Upper lobe of left lung (tissue), 6 donors: ENCODE measurements around the gene PEA15. TPM values are rescaled to one million over a fixed set of nuclear protein-coding genes. Genes with fewer than 3 reads are reported as not detected.

Experiments
- ATAC-seq, 2 donors: fragments of 200-7000 bp; cut with Tn5 transposase; one replicate each; pipeline ENCODE4 v1.9.1; 2022; ENCODE audit warnings: mild to moderate bottlenecking in 2 of 2, moderate library complexity in 2 of 2; ENCODE audit not compliant: low FRiP score in 2 of 2
- DNase-seq, 2 donors: peaks; one replicate each; pipeline ENCODE4 v3.0.0-alpha.2; 2019 to 2020
- H3K27ac ChIP-seq, 4 donors: fragments of 200-600 bp; sonication (generic); one replicate each; pipeline ENCODE4 v1.5.1; 2016 to 2019
- H3K27me3 ChIP-seq, 4 donors: fragments of 200-600 bp; sonication (generic); one replicate each; pipeline ENCODE4 v1.5.1; 2017 to 2019
- H3K36me3 ChIP-seq, 4 donors: fragments of 200-600 bp; sonication (generic); one replicate each; pipeline ENCODE4 v1.5.1; 2016 to 2019
- H3K4me1 ChIP-seq, 4 donors: fragments of 200-600 bp; sonication (generic); one replicate each; pipeline ENCODE4 v1.5.1; 2018 to 2019
- H3K4me3 ChIP-seq, 4 donors: fragments of 200-600 bp; sonication (generic); one replicate each; pipeline ENCODE4 v1.5.1; 2017 to 2019; ENCODE audit warnings: mild to moderate bottlenecking in 2 of 4, moderate library complexity in 1 of 4
- H3K9me3 ChIP-seq, 4 donors: fragments of 200-600 bp; sonication (generic); one replicate each; pipeline ENCODE4 v1.5.1; 2018 to 2019
- EP300 ChIP-seq, 4 donors: sonication (generic); formaldehyde crosslinking; IDR thresholded peaks; one replicate each; pipeline ENCODE4 v1.5.1; 2017; ENCODE audit warnings: antibody characterized with exemption in 4 of 4, control low read depth in 2 of 4
- POLR2A ChIP-seq, 4 donors: fragments of 450-650 bp; IDR thresholded peaks; one replicate each; pipeline ENCODE4 v1.5.1; 2016 to 2017; ENCODE audit warnings: antibody characterized with exemption in 4 of 4, mild to moderate bottlenecking in 2 of 4
- POLR2AphosphoS5 ChIP-seq, 2 donors: sonication (generic); formaldehyde crosslinking; IDR thresholded peaks; one replicate each; pipeline ENCODE4 v1.5.1; 2017; ENCODE audit warnings: antibody characterized with exemption in 2 of 2
- WGBS, 2 donors: methylation state at CpG; one replicate each; pipeline ENCODE4 v1.1.5; 2017 to 2018; 5-methylcytosine and 5-hydroxymethylcytosine counted together
- total RNA-seq, 6 donors: library from RNA; depleted of rRNA in 4 of 6; stranded (reverse); fragments of >200 nt in 4 of 6; gene quantifications; one replicate each; pipeline versions ENCODE4 v1.1.0 to v1.2.1, GENCODE V29; 2016 to 2021
- TF ChIP-seq, protein P1 (sequence below), 6 experiments: fragments of 450-650 bp in 4 of 6; fragments of 200-600 bp in 2 of 6; sonication (generic) in 2 of 6; IDR thresholded peaks; one replicate each; pipeline ENCODE4 v1.5.1; 2016 to 2019; ENCODE audit warnings: antibody characterized with exemption in 6 of 6
- donor health status: DM: no; HTN: no; CAD: no; lungs with moderate emphysema.
- donor health status: DM: no; HTN: yes; CAD: no; lungs with severe emphysema.

Gene PEA15
- total RNA-seq, 6 donors from 2014 or later: 30.4 to 174 (median 67.9) TPM

DNA sequence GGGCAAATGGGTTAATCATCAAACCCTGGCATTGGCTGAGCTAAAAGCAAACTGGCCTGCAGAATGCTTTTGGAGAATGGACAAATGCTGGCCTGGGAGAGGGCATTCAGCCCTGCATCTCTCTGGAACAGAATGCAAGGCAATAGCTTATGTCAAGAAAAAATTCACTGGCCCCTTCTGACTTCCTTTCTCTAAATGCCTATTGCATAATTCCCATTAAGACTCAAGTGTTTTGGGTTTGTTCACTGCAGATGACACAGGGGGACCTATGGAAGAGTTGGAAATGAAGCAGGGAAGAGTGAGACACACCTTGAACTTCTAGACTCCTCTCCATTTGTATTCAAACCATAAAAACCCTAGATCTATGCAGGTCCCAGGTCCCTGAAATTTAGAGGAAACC is 15.9 kb downstream of the PEA15 start:
- ATAC-seq: no peak
- Histone ChIP-seq H3K4me3 (no peak overlapping the region), H3K9me3 (no peaks in the 10 kb centered on the region), H3K27ac (no peak overlapping the region), H3K27me3 (no peaks in the 10 kb centered on the region), H3K4me1 (peaks cover 11 to 33% (median 17%) of the 10 kb centered on the region in 4 donors), H3K36me3 (peaks cover 38 to 97% (median 80%) of the 10 kb centered on the region in 4 donors)
- no peak for TF ChIP-seq POLR2A (IDR thresholded peaks at IDR 0.05)
- TF ChIP-seq POLR2AphosphoS5 (IDR thresholded peaks at IDR 0.05): no peak
- no peak for TF ChIP-seq EP300 (IDR thresholded peaks at IDR 0.05)
- TF ChIP-seq, protein P1, sequence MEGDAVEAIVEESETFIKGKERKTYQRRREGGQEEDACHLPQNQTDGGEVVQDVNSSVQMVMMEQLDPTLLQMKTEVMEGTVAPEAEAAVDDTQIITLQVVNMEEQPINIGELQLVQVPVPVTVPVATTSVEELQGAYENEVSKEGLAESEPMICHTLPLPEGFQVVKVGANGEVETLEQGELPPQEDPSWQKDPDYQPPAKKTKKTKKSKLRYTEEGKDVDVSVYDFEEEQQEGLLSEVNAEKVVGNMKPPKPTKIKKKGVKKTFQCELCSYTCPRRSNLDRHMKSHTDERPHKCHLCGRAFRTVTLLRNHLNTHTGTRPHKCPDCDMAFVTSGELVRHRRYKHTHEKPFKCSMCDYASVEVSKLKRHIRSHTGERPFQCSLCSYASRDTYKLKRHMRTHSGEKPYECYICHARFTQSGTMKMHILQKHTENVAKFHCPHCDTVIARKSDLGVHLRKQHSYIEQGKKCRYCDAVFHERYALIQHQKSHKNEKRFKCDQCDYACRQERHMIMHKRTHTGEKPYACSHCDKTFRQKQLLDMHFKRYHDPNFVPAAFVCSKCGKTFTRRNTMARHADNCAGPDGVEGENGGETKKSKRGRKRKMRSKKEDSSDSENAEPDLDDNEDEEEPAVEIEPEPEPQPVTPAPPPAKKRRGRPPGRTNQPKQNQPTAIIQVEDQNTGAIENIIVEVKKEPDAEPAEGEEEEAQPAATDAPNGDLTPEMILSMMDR (IDR thresholded peaks at IDR 0.05): no peak
- DNase-seq: no peak

DNA sequence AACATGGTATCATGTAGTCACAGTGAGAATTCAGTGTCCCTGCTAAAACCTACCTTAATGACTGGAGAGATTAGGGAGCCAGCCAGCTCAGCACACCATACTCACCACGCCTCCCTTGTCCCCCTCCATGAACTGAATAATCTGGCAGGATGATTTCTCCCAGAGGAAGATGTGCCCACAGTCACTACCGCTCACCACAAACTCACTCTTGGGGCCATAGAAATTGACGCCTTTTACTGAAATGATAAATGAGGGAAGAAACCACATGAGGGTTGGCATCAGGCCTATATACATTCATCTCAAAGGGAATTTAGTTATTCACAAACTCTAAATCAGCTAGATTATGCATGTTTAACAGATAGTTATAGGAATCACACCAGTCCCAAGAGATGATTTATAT is 17.4 kb downstream of the PEA15 start:
- DNase-seq (no peak), ATAC-seq (no peak)
- Histone ChIP-seq H3K36me3 (peaks cover 31 to 96% (median 71%) of the 10 kb centered on the region in 4 donors), H3K27me3 (no peaks in the 10 kb centered on the region), H3K4me1 (peaks cover 6 to 26% (median 18%) of the 10 kb centered on the region in 4 donors), H3K4me3 (no peak overlapping the region), H3K27ac (no peak overlapping the region), H3K9me3 (no peaks in the 10 kb centered on the region)
- TF ChIP-seq EP300 (IDR thresholded peaks at IDR 0.05): no peak
- TF ChIP-seq POLR2AphosphoS5 (IDR thresholded peaks at IDR 0.05): no peak
- TF ChIP-seq, protein P1 (IDR thresholded peaks at IDR 0.05): no peak
- TF ChIP-seq POLR2A (IDR thresholded peaks at IDR 0.05): no peak
- 84 to 88% methylated on average over 3 of the region's 3 CpGs for WGBS, 2 donors

DNA sequence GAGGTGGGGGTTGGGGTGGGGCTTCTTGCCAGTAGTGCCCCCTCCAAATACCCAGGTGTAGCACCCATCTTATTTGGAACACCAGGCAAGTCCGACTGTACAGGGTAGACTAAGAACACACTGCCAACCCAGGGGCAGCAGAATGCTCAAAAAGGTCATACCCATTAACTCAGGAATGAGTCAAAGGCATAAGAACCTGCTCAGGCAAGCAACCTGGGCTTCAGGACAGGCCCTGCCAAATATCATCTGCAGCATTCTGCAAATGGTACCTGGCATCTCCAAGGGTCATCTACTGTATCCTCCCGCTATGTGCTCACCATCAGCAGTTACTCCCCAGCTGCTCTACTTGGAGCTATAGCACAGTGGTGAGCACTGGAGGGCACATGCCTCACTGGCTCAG is 19.4 kb downstream of the PEA15 start:
- WGBS, 2 donors: 92% methylated on average over 1 to 2 of the region's 2 CpGs
- H3K4me3 ChIP-seq: no peak overlapping the region
- no peaks in the 10 kb centered on the region for H3K9me3 ChIP-seq
- ATAC-seq: no peak
- H3K36me3 ChIP-seq: peaks cover 39 to 97% (median 68%) of the 10 kb centered on the region in 4 donors
- TF ChIP-seq POLR2AphosphoS5 (IDR thresholded peaks at IDR 0.05) (no peak), EP300 (IDR thresholded peaks at IDR 0.05) (no peak), POLR2A (IDR thresholded peaks at IDR 0.05) (no peak)
- TF ChIP-seq, protein P1 (IDR thresholded peaks at IDR 0.05): no peak
- no peaks in the 10 kb centered on the region for H3K27me3 ChIP-seq
- DNase-seq: no peak
- no peak overlapping the region for H3K27ac ChIP-seq
- peaks cover 0 to 10% (median 4%) of the 10 kb centered on the region in 4 donors for H3K4me1 ChIP-seq

DNA sequence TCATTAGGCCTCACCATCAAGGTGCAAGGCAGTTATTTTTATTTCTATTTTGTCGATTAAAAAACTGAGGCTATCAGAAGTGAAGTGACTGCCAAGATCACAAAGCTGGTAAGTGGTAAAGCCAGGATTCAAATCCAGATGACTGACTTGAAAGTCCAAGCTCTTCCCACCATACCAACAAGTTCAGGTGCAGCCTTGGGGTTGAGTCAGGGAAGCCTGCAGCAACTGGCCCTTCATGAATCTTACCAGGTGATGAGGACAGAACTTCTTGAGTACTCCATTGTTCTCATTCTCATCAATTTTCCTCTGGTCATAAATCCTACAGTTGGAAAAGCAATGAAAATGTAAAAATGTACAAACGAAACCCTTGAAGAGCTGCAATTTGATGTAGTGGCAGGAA is 20.2 kb downstream of the PEA15 start:
- no peak overlapping the region for H3K4me3 ChIP-seq
- 84 to 87% methylated on average over 2 of the region's 2 CpGs for WGBS, 2 donors
- no peak for ATAC-seq
- H3K4me1 ChIP-seq: peaks cover 0 to 10% (median 2%) of the 10 kb centered on the region in 4 donors
- H3K27ac ChIP-seq: no peak overlapping the region
- no peaks in the 10 kb centered on the region for H3K9me3 ChIP-seq
- H3K36me3 ChIP-seq: peaks cover 43 to 97% (median 71%) of the 10 kb centered on the region in 4 donors
- no peaks in the 10 kb centered on the region for H3K27me3 ChIP-seq
- TF ChIP-seq POLR2A (IDR thresholded peaks at IDR 0.05): no peak
- TF ChIP-seq, protein P1 (IDR thresholded peaks at IDR 0.05): no peak
- no peak for TF ChIP-seq EP300 (IDR thresholded peaks at IDR 0.05)
- no peak for TF ChIP-seq POLR2AphosphoS5 (IDR thresholded peaks at IDR 0.05)
- DNase-seq: no peak

DNA sequence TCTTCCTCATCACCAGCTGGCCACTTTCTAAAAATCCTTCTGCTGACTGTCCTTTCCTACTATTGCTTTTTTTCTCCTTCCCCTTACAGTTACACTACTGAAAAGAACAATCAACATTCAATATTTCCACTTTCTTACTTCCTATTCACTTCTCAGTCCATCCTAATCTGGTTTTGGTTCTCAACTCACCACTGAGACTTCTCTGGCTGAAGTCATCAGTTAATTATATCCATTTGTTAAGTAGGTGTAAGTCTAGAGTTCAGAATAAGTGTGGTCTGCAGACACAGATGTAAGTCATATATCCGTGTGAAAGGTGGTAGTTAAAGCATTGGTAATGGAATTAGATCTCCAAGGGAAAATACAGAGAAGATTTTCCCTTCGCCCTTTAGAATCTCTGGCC is 21.4 kb downstream of the PEA15 start:
- ATAC-seq (no peak), DNase-seq (no peak)
- TF ChIP-seq POLR2AphosphoS5 (IDR thresholded peaks at IDR 0.05) (no peak), EP300 (IDR thresholded peaks at IDR 0.05) (no peak), POLR2A (IDR thresholded peaks at IDR 0.05) (no peak)
- TF ChIP-seq, protein P1 (IDR thresholded peaks at IDR 0.05): no peak
- Histone ChIP-seq H3K4me3 (no peak overlapping the region), H3K36me3 (peaks cover 50 to 97% (median 75%) of the 10 kb centered on the region in 4 donors), H3K27me3 (no peaks in the 10 kb centered on the region), H3K9me3 (no peaks in the 10 kb centered on the region), H3K4me1 (peaks cover 0 to 10% (median 0%) of the 10 kb centered on the region in 4 donors), H3K27ac (no peak overlapping the region)
- 88 to 92% methylated on average over 2 of the region's 2 CpGs for WGBS, 2 donors
